Tibial nerve (tissue), 4 donors: ENCODE measurements around the gene ARID4B.

ENCODE experiments used
- EP300 ChIP-seq, 2 donors: sonication (generic); formaldehyde crosslinking; IDR thresholded peaks; one replicate each; pipeline ENCODE4 v1.6.1; 2017; ENCODE audit warnings: antibody characterized with exemption in 2 of 2, mild to moderate bottlenecking in 1 of 2
- TF ChIP-seq, protein P1 (sequence below), 5 experiments: fragments of 200-600 bp in 3 of 5; fragments of 450-650 bp in 2 of 5; sonication (generic) in 3 of 5; IDR thresholded peaks; one replicate each; pipeline ENCODE4 v1.5.1; 2016 to 2019; ENCODE audit warnings: antibody characterized with exemption in 5 of 5, mild to moderate bottlenecking in 3 of 5, moderate library complexity in 2 of 5

DNA sequence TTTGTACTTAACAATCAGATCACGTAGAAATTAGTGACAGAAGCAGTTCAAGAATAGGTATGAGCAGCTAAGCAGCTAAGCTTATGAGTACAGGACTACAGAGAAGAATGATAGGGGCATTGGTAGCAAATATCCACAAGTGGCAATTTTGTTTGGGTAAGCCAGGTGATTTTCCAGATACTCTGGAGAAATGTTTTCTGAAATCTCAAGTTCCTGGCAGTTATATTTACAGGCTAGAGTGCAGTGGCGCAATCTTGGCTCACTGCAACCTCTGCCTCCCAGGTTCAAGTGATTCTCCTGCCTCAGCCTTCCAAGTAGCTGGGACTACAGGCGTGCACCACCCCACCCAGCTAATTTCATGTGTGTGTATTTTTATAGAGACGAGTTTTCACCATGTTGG lies 55.1 kb downstream of the ARID4B start:
- TF ChIP-seq, protein P1, sequence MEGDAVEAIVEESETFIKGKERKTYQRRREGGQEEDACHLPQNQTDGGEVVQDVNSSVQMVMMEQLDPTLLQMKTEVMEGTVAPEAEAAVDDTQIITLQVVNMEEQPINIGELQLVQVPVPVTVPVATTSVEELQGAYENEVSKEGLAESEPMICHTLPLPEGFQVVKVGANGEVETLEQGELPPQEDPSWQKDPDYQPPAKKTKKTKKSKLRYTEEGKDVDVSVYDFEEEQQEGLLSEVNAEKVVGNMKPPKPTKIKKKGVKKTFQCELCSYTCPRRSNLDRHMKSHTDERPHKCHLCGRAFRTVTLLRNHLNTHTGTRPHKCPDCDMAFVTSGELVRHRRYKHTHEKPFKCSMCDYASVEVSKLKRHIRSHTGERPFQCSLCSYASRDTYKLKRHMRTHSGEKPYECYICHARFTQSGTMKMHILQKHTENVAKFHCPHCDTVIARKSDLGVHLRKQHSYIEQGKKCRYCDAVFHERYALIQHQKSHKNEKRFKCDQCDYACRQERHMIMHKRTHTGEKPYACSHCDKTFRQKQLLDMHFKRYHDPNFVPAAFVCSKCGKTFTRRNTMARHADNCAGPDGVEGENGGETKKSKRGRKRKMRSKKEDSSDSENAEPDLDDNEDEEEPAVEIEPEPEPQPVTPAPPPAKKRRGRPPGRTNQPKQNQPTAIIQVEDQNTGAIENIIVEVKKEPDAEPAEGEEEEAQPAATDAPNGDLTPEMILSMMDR (IDR thresholded peaks at IDR 0.05), result no peak
- TF ChIP-seq EP300 (IDR thresholded peaks at IDR 0.05), result no peak
